CD14-positive monocyte (primary cell): ENCODE measurements around the gene ADM2. TPM values are rescaled to one million over a fixed set of nuclear protein-coding genes. Genes with fewer than 3 reads are reported as not detected.

ENCODE experiments used
- DNase-seq, 3 donors: peaks; one replicate each; pipeline ENCODE4 v3.0.0-alpha.2; 2011 to 2022
- H2AFZ ChIP-seq: 2 replicates; pipeline ENCODE4 v1.6.0; 2012; ENCODE audit warnings: mild to moderate bottlenecking, low read depth, low read length, inconsistent platforms; ENCODE audit not compliant: insufficient read depth, poor library complexity, severe bottlenecking
- H3K27ac ChIP-seq, 2 donors: 1 replicate in 1 of 2; 2 replicates in 1 of 2; pipeline ENCODE4 v1.5.1; 2012 to 2013; ENCODE audit warnings: low read length in 2 of 2, control low read depth in 1 of 2, inconsistent platforms in 1 of 2, low read depth in 1 of 2, mild to moderate bottlenecking in 1 of 2
- H3K27me3 ChIP-seq, 2 donors: one replicate each; pipeline versions ENCODE4 v1.6.0 to v1.6.1; 2011 to 2013; ENCODE audit warnings: low read length in 2 of 2; ENCODE audit not compliant: control insufficient read depth in 2 of 2, insufficient read depth in 2 of 2
- H3K36me3 ChIP-seq, 2 donors: replicated peaks in 1 of 2; 1 replicate in 1 of 2; 2 replicates in 1 of 2; pipeline versions ENCODE4 v1.5.1 to v1.6.1; 2012 to 2013; ENCODE audit warnings: low read length in 2 of 2, control low read depth in 1 of 2, inconsistent platforms in 1 of 2, mild to moderate bottlenecking in 1 of 2; ENCODE audit not compliant: insufficient read depth in 2 of 2, control insufficient read depth in 1 of 2
- H3K4me1 ChIP-seq, 2 donors: 1 replicate in 1 of 2; 2 replicates in 1 of 2; pipeline versions ENCODE4 v1.5.1 to v1.6.1; 2012 to 2013; ENCODE audit warnings: low read length in 2 of 2, control low read depth in 1 of 2, inconsistent platforms in 1 of 2, mild to moderate bottlenecking in 1 of 2, moderate library complexity in 1 of 2; ENCODE audit not compliant: insufficient read depth in 2 of 2, control insufficient read depth in 1 of 2
- H3K4me2 ChIP-seq: replicated peaks from 2 replicates; pipeline ENCODE3; 2012; ENCODE audit warnings: low read length, moderate library complexity, mild to moderate bottlenecking; ENCODE audit not compliant: poor library complexity, severe bottlenecking; ENCODE audit errors: extremely low read depth
- H3K4me3 ChIP-seq, 3 experiments: fragments of 200-600 bp in 1 of 3; sonication (generic) in 1 of 3; replicated peaks in 1 of 3; 1 replicate in 2 of 3; 2 replicates in 1 of 3; pipeline ENCODE4 v1.5.1; 2011 to 2013; ENCODE audit warnings: low read length in 3 of 3, mild to moderate bottlenecking in 3 of 3, control low read depth in 2 of 3, low read depth in 2 of 3, inconsistent platforms in 1 of 3, moderate library complexity in 1 of 3
- H3K79me2 ChIP-seq: 2 replicates; pipeline ENCODE4 v1.6.0; 2012; ENCODE audit warnings: mild to moderate bottlenecking, control low read depth, inconsistent platforms, low read length, moderate library complexity; ENCODE audit not compliant: insufficient read depth
- H3K9ac ChIP-seq: 2 replicates; pipeline ENCODE4 v1.6.0; 2017; ENCODE audit warnings: low read length, mild to moderate bottlenecking; ENCODE audit not compliant: insufficient read depth, poor library complexity, severe bottlenecking
- H3K9me3 ChIP-seq, 2 donors: replicated peaks in 1 of 2; 1 replicate in 1 of 2; 2 replicates in 1 of 2; pipeline versions ENCODE4 v1.5.1 to v1.6.1; 2012 to 2013; ENCODE audit warnings: low read length in 2 of 2, control low read depth in 1 of 2; ENCODE audit not compliant: control insufficient read depth in 1 of 2, insufficient read depth in 1 of 2
- H4K20me1 ChIP-seq: 2 replicates; pipeline ENCODE4 v1.6.0; 2012; ENCODE audit warnings: mild to moderate bottlenecking, low read length, control low read depth, moderate library complexity; ENCODE audit not compliant: insufficient read depth
- H3K27ac Mint-ChIP-seq, 7 donors: one replicate each; pipeline ENCODE4 v1.8.0; 2020; ENCODE audit warnings: mild to moderate bottlenecking in 7 of 7, mixed read lengths in 7 of 7, moderate library complexity in 6 of 7, inconsistent platforms in 2 of 7
- H3K27me3 Mint-ChIP-seq, 3 donors: one replicate each; pipeline ENCODE4 v1.8.0; 2021 to 2022; ENCODE audit warnings: low read depth in 3 of 3, mild to moderate bottlenecking in 3 of 3, mixed read lengths in 3 of 3, moderate library complexity in 3 of 3, inconsistent platforms in 1 of 3
- H3K36me3 Mint-ChIP-seq, 2 donors: one replicate each; pipeline ENCODE4 v1.8.0; 2020; ENCODE audit warnings: mixed read lengths in 2 of 2, inconsistent platforms in 1 of 2, mild to moderate bottlenecking in 1 of 2
- H3K4me1 Mint-ChIP-seq: one replicate; pipeline ENCODE4 v1.8.0; 2020; ENCODE audit warnings: mild to moderate bottlenecking, mixed read lengths
- H3K4me3 Mint-ChIP-seq, 2 donors: one replicate each; pipeline ENCODE4 v1.8.0; 2020; ENCODE audit warnings: mild to moderate bottlenecking in 2 of 2, mixed read lengths in 2 of 2, moderate library complexity in 1 of 2
- H3K9me3 Mint-ChIP-seq, 7 donors: one replicate each; pipeline ENCODE4 v1.8.0; 2020 to 2022; ENCODE audit warnings: mixed read lengths in 7 of 7, mild to moderate bottlenecking in 6 of 7, moderate library complexity in 6 of 7, inconsistent platforms in 2 of 7
- CTCF ChIP-seq: fragments of 200-600 bp; IDR thresholded peaks from one replicate; pipeline ENCODE4 v1.8.0; 2022; ENCODE audit warnings: antibody characterized with exemption, mild to moderate bottlenecking
- WGBS: methylation state at CpG from one replicate; pipeline ENCODE4 v1.1.5; 2013; ENCODE audit warnings: missing lambda C conversion rate; ENCODE audit not compliant: insufficient coverage; 5-methylcytosine and 5-hydroxymethylcytosine counted together
- intact Hi-C, 2 donors: fragments of 100-400 bp; cut with micrococcal nuclease; formaldehyde crosslinking; loops; one replicate each; pipeline versions ENCODE4 v1.15.0 to v1.15.1; 2023
- polyA plus RNA-seq, 3 donors: library from polyadenylated mRNA; depleted of rRNA in 1 of 3; unstranded in 2 of 3; stranded (reverse) in 1 of 3; fragments of 300-500 nt in 2 of 3; fragments of >200 nt in 1 of 3; fragmentation: Illumina TruSeq in 2 of 3; gene quantifications; 1 replicate in 2 of 3; 2 replicates in 1 of 3; pipeline ENCODE4 v1.2.3, GENCODE V29; 2012 to 2021

The ADM2 gene
- polyA plus RNA-seq, 3 donors, result 0.05 TPM; not detected in 2

GRCh38 chr22:50528682-50529415 is 47.5 kb downstream of the ADM2 start:
- H3K27me3 Mint-ChIP-seq, result no peaks in the 10 kb centered on the region
- H3K27ac Mint-ChIP-seq, result peak overlapping the region; percentile 94 to 100 (median 97)
- H3K27ac ChIP-seq, result peak overlapping the region; percentile 100
- peaks cover 20 to 26% of the 10 kb centered on the region in 2 donors for H3K36me3 ChIP-seq
- peak overlapping the region; percentile 91 to 95 for H3K4me3 Mint-ChIP-seq
- H3K9me3 Mint-ChIP-seq, result no peaks in the 10 kb centered on the region
- H3K27me3 ChIP-seq, result no peaks in the 10 kb centered on the region
- peak overlapping the region; percentile 95 for H3K4me2 ChIP-seq
- H3K4me1 ChIP-seq, result peaks cover 61 to 85% of the 10 kb centered on the region in 2 donors
- H3K9me3 ChIP-seq, result no peaks in the 10 kb centered on the region
- peak overlapping the region; percentile 72 to 99 (median 73) for H3K4me3 ChIP-seq
- peak overlapping the region; percentile 100 for H3K9ac ChIP-seq
- TF ChIP-seq CTCF, result no peak
- WGBS, result 53% methylated on average over 6 of the region's 15 CpGs
- peaks cover 44% of the 10 kb centered on the region for H3K4me1 Mint-ChIP-seq
- H3K36me3 Mint-ChIP-seq, result peaks cover 29 to 35% of the 10 kb centered on the region in 2 donors
- intact Hi-C loops, result loop anchor here (1.0 to 5.0 kb wide), 4 partner anchors 13 to 93 kb away; partner anchors contain the start of genes CHKB (in 2 of the 2) and SYCE3 (in 1 of the 2)
- H4K20me1 ChIP-seq, result peaks cover 58% of the 10 kb centered on the region
- DNase-seq, result no peak
- no peak overlapping the region for H2AFZ ChIP-seq
- peaks cover 89% of the 10 kb centered on the region for H3K79me2 ChIP-seq

- Histone ChIP-seq H3K9me3 (no peaks in the 10 kb centered on the region), H4K20me1 (peaks cover 52% of the 10 kb centered on the region), H3K79me2 (peaks cover 83% of the 10 kb centered on the region), H3K9ac (peak overlapping the region; percentile 100), H3K4me1 (peaks cover 61 to 85% of the 10 kb centered on the region in 2 donors), H3K4me2 (peak overlapping the region; percentile 95), H3K4me3 (peak overlapping the region; percentile 72 to 99 (median 73)), H3K36me3 (peaks cover 14 to 20% of the 10 kb centered on the region in 2 donors), H2AFZ (no peak overlapping the region), H3K27me3 (no peaks in the 10 kb centered on the region), H3K27ac (peak overlapping the region; percentile 100)
- Mint-ChIP-seq H3K9me3 (no peaks in the 10 kb centered on the region), H3K27ac (peak overlapping the region; percentile 94 to 100 (median 97)), H3K4me1 (peaks cover 47% of the 10 kb centered on the region), H3K36me3 (peaks cover 27 to 30% of the 10 kb centered on the region in 2 donors), H3K4me3 (peak overlapping the region; percentile 91 to 95), H3K27me3 (no peaks in the 10 kb centered on the region)
- intact Hi-C loops, result loop anchor here (1.0 to 5.0 kb wide), 4 partner anchors 13 to 93 kb away; partner anchors contain the start of genes CHKB (in 2 of the 2) and SYCE3 (in 1 of the 2)
- WGBS, result 24% methylated on average over 47 of the region's 50 CpGs
- TF ChIP-seq CTCF, result no peak
- DNase-seq, result peak in 1 of 3 donors; percentile 44
Measured at GRCh38 chr22:50529416-50529896, 48.1 kb downstream of the ADM2 start.
